HepG2 (cell line): ENCODE measurements around the gene LEMD2. TPM values are rescaled to one million over a fixed set of nuclear protein-coding genes. Genes with fewer than 3 reads are reported as not detected.

Experiments used
- ATAC-seq: fragments of 200-7000 bp; cut with Tn5 transposase; 3 replicates; pipeline ENCODE4 v1.9.1; 2020; ENCODE audit warnings: mild to moderate bottlenecking, moderate library complexity
- BruUV-seq: library from RNA; stranded (reverse); fragments of 400-500 nt; replicated peaks from 2 replicates; lab custom pipeline; 2021; lab: Mats Ljungman, UMichigan
- CTCF ChIA-PET: fragments of 300-600 bp; formaldehyde crosslinking; extraction: SDS; loops from one replicate; lab custom pipeline; 2021; ENCODE audit warnings: low total read pairs, inconsistent platforms, low intra/inter-chr PET ratio; lab: Yijun Ruan, JAX
- POLR2A ChIA-PET: fragments of 350-600 bp; sonication (Branson Sonifier 250); formaldehyde crosslinking; loops from one replicate; lab custom pipeline; 2020; ENCODE audit warnings: antibody characterized with exemption, inconsistent platforms; lab: Yijun Ruan, JAX
- DNase-seq: peaks from one replicate; pipeline ENCODE4 v3.0.0-alpha.2; 2015; ENCODE audit warnings: low spot score
- FAIRE-seq: peaks from 3 replicates; lab custom pipeline; 2011; peaks lifted over from hg19 to GRCh38; lab: Jason Lieb, UNC
- H2AFZ ChIP-seq: one replicate; pipeline ENCODE4 v1.6.1; 2011; ENCODE audit warnings: low read length, inconsistent platforms
- H3K27ac ChIP-seq: fragments of 300-600 bp; 3 replicates; pipeline ENCODE4 v1.8.0; 2011; ENCODE audit warnings: mixed run types, mild to moderate bottlenecking, mixed read lengths, low read length, inconsistent platforms; ENCODE audit not compliant: insufficient read depth; ENCODE audit errors: extremely low read length
- H3K27me3 ChIP-seq, 2 experiments: fragments of 200-600 bp in 1 of 2; 2 replicates in 1 of 2; 3 replicates in 1 of 2; pipeline versions ENCODE4 v1.6.0 to v1.8.0; 2011; ENCODE audit warnings: low read length in 2 of 2, mild to moderate bottlenecking in 2 of 2, moderate library complexity in 2 of 2, inconsistent platforms in 1 of 2; ENCODE audit not compliant: insufficient read depth in 2 of 2, control insufficient read depth in 1 of 2
- H3K36me3 ChIP-seq, 2 experiments: fragments of 200-600 bp in 1 of 2; replicated peaks in 1 of 2; 2 replicates in 1 of 2; 3 replicates in 1 of 2; pipeline versions ENCODE4 v1.5.1 to v1.8.0; 2011; ENCODE audit warnings: low read length in 2 of 2, inconsistent platforms in 1 of 2; ENCODE audit not compliant: insufficient read depth in 2 of 2, control insufficient read depth in 1 of 2
- H3K4me1 ChIP-seq: 2 replicates; pipeline ENCODE4 v1.5.1; 2012; ENCODE audit warnings: low read length, inconsistent platforms; ENCODE audit not compliant: insufficient read depth
- H3K4me2 ChIP-seq: 2 replicates; pipeline ENCODE4 v1.6.0; 2011; ENCODE audit warnings: low read depth, low read length, inconsistent platforms
- H3K4me3 ChIP-seq, 3 experiments: fragments of 200-600 bp in 1 of 3; sonication (generic), shearing (Covaris generic) in 1 of 3; replicated peaks in 1 of 3; 2 replicates each; pipeline ENCODE4 v1.5.1; 2011 to 2016; ENCODE audit warnings: low read length in 3 of 3, inconsistent platforms in 2 of 3, low read depth in 2 of 3, mild to moderate bottlenecking in 2 of 3, control low read depth in 1 of 3, mixed read lengths in 1 of 3; ENCODE audit not compliant: insufficient read depth in 1 of 3
- H3K79me2 ChIP-seq: one replicate; pipeline ENCODE4 v1.6.1; 2011; ENCODE audit warnings: low read length, inconsistent platforms; ENCODE audit not compliant: insufficient read depth
- H3K9ac ChIP-seq: 2 replicates; pipeline ENCODE4 v1.6.0; 2011; ENCODE audit warnings: mild to moderate bottlenecking, low read depth, low read length, inconsistent platforms; ENCODE audit not compliant: insufficient read depth
- H3K9me3 ChIP-seq: 2 replicates; pipeline ENCODE4 v1.5.1; 2012; ENCODE audit warnings: mild to moderate bottlenecking, low read length
- H4K20me1 ChIP-seq: 2 replicates; pipeline ENCODE4 v1.6.0; 2011; ENCODE audit warnings: inconsistent platforms, mild to moderate bottlenecking, low read length, moderate library complexity; ENCODE audit not compliant: insufficient read depth
- KDM2A ChIP-seq: sonication (generic); formaldehyde crosslinking; IDR thresholded peaks from 2 replicates; pipeline ENCODE4 v1.4.0; 2020; ENCODE audit warnings: low read depth, missing genetic modification reagents, borderline replicate concordance
- KLF9 ChIP-seq: IDR thresholded peaks from 2 replicates; pipeline ENCODE4 v1.6.1; 2016; ENCODE audit warnings: low read depth
- NR2C2 ChIP-seq: sonication (generic); formaldehyde crosslinking; IDR thresholded peaks from 2 replicates; pipeline ENCODE4 v1.4.0; 2020; ENCODE audit warnings: missing genetic modification reagents, mild to moderate bottlenecking, moderate library complexity, borderline replicate concordance
- SNAPC4 ChIP-seq: sonication (generic); formaldehyde crosslinking; IDR thresholded peaks from 2 replicates; pipeline ENCODE4 v1.4.0; 2020; ENCODE audit warnings: mild to moderate bottlenecking, missing genetic modification reagents
- ZFP1 ChIP-seq: IDR thresholded peaks from 2 replicates; pipeline ENCODE4 v1.6.1; 2016
- ZNF772 ChIP-seq: sonication (generic); formaldehyde crosslinking; IDR thresholded peaks from 2 replicates; pipeline ENCODE4 v1.5.0; 2020; ENCODE audit warnings: mild to moderate bottlenecking, missing genetic modification reagents
- WGBS: methylation state at CpG from one replicate; pipeline ENCODE4 v1.1.6; 2017; ENCODE audit warnings: low lambda C conversion rate; 5-methylcytosine and 5-hydroxymethylcytosine counted together
- in situ Hi-C: cut with HindIII; loops from 2 replicates; pipeline ENCODE4 v1.10.0; 2017; ENCODE audit warnings: low pct_unique_long_range_greater_than_20kb; ENCODE audit not compliant: extremely low pct_ligation_motif_present
- intact Hi-C: fragments of 100-400 bp; cut with micrococcal nuclease; formaldehyde crosslinking; loops from one replicate; pipeline ENCODE4 v1.10.0; 2022; ENCODE audit not compliant: unreplicated experiment
- polyA plus RNA-seq, 8 experiments: library from polyadenylated mRNA; depleted of rRNA in 3 of 8; stranded (reverse) in 7 of 8; unstranded in 1 of 8; fragments of >200 nt; fragmentation: Illumina TruSeq in 4 of 8; extraction: Trizol in 4 of 8; gene quantifications; 2 replicates each; pipeline versions ENCODE4 v1.2.1 to v1.2.3, GENCODE V29; 2011 to 2016; ENCODE audit warnings: low read depth in 4 of 8, missing spikeins in 1 of 8, mixed read lengths in 1 of 8; ENCODE audit not compliant: insufficient read depth in 1 of 8
- total RNA-seq, 5 experiments: library from RNA; depleted of rRNA; stranded (reverse); fragments of >200 nt; fragmentation: Illumina TruSeq; extraction: Trizol; gene quantifications; 2 replicates each; pipeline ENCODE4 v1.2.3, GENCODE V29; 2016; ENCODE audit warnings: low read depth in 1 of 5

Gene LEMD2
- total and polyA plus RNA-seq, 2 of the 13 experiments (the other 11 are each of a cell fraction or from before 2014, with no cell fraction given): 45.2 to 62.9 TPM

- TF ChIP-seq ZNF772 (CRISPR knock-in tag) (no peak), KDM2A (CRISPR knock-in tag) (peak; percentile 22; the same call in 1 of the 2 replicates)
Observed at GRCh38 chr6:33794910-33795623, 6.1 kb upstream of the LEMD2 start (continued).

GRCh38 chr6:33792981-33793380 lies 4.1 kb upstream of the LEMD2 start:
- H3K4me2 ChIP-seq: no peak overlapping the region
- no peaks in the 10 kb centered on the region for H3K36me3 ChIP-seq
- ChIA-PET POLR2A (no interaction called here), CTCF (interaction anchor here (0.6 kb wide), 1 partner anchor 368 kb away, joined by 3 read pairs; no protein-coding TSS in a partner anchor)
- no peak overlapping the region for H3K4me3 ChIP-seq
- in situ Hi-C loops (no loop called here), intact Hi-C loops (no loop called here)
- H3K27me3 ChIP-seq: peaks cover 1 to 35% of the 10 kb centered on the region in 2 experiments; a peak in 4 of 5 replicates
- FAIRE-seq (no peak), DNase-seq (no peak), ATAC-seq (no peak; the same call in 2 of the 3 replicates)
- H3K79me2 ChIP-seq: peaks cover 1% of the 10 kb centered on the region
- H2AFZ ChIP-seq: no peak overlapping the region
- H3K9me3 ChIP-seq: no peaks in the 10 kb centered on the region
- no peak overlapping the region for H3K9ac ChIP-seq
- TF ChIP-seq KLF9 (no peak), ZFP1 (no peak), NR2C2 (no peak), SNAPC4 (no peak)
- no TSS peak for BruUV-seq
- no peak overlapping the region for H3K27ac ChIP-seq
- H4K20me1 ChIP-seq: no peaks in the 10 kb centered on the region
- WGBS: 21% methylated on average over 7 of the region's 10 CpGs
- H3K4me1 ChIP-seq: peaks cover 39% of the 10 kb centered on the region
